LoVo (cell line): Measurements from ENCODE around the gene LDLRAD3.

Experiments used
- DNase-seq: peaks from one replicate; pipeline ENCODE4 v3.0.0-alpha.2; 2016; ENCODE audit warnings: low spot score

The LDLRAD3 gene

GRCh38 chr11:36077886-36078685 lies 134.2 kb downstream of the LDLRAD3 start:
- DNase-seq: no peak

DNA sequence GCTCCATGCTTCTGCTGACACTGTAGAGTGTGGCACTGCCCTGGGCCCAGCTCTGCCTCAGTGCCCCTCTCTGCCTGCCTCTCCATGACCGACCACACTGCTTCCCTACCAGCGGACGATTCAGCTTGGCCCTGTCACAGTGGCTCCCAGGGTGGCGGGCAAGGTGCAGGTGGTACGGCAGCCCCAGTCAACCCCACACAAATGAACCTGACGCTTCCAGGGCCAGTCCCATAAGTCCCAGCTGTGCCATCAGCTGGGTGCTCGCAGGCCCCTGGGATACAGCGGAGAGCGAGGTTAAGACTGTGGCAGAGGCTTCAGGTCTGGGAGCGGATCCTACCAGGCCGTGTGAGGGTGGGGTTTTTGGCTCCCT lies 134.8 kb downstream of the LDLRAD3 start:
- DNase-seq: no peak

- DNase-seq: no peak
Observed at GRCh38 chr11:36079878-36080675, 136.2 kb downstream of the LDLRAD3 start.

DNA sequence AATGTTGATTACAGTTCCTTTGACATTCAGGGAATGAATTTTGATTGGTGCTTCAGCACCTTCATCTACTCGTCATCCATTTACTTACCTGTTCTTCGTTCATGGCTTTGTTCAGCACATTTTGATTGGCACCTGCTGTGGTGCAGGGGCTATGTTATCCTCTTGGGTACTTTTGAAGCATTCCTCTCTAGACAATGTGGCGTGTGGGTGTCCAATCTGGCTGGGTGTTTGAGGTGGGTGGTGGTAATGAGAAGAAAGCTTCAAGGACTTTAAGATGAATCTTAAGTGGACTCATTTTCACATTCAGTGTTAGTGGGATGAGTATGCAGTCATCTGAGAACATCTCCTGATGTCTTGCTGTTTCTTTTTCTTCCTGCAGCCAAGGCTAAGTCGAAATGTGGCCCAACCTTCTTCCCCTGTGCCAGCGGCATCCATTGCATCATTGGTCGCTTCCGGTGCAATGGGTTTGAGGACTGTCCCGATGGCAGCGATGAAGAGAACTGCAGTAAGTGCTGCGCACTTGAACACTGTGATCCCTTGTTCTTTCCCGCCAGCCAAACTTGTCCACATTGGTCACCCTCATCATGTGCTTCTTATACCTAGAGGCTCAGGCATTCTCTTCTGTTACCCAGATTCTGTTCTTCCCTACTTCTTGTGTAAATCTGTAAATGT lies 137.5 kb downstream of the LDLRAD3 start:
- DNase-seq: no peak

DNA sequence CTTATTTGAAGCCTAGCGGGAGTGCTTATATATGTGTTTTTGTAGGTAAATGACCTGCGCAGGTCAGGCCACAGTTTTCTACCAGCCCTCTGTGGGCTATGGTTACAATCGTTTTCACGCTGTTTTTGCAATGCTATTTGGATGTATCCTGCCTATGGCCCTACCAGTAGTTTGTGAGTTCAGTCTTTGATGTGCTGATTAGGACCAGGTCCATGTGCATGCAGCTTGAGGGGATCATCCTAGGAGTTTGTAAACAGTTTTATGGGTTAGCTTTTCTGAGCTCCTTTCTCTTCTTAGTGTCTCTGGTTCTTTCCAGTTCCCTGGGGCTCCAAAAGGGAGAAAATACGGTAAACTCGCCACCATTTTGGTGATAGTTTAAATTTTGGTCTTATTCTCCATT lies 142.5 kb downstream of the LDLRAD3 start:
- no peak for DNase-seq

- DNase-seq: no peak
Observed at GRCh38 chr11:36088266-36088972, 144.6 kb downstream of the LDLRAD3 start.

DNA sequence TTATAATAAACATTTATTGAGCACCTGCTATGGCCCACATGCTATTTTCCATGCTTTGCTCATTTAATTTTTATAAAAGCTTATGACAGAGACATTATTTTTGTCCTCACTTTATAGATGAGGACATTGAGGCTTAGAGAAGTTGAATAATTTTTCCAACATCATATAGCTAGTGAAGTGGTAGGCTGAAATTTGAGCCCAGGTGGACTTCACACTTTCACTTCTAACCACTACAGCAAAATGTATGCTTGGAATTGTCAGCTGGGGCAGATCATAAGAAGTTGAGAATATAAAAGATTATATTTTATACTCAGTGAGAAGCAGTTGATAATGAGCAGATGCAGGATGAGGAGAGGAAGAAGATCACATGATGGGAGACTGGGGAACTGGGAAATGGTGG lies 146.1 kb downstream of the LDLRAD3 start:
- no peak for DNase-seq

DNA sequence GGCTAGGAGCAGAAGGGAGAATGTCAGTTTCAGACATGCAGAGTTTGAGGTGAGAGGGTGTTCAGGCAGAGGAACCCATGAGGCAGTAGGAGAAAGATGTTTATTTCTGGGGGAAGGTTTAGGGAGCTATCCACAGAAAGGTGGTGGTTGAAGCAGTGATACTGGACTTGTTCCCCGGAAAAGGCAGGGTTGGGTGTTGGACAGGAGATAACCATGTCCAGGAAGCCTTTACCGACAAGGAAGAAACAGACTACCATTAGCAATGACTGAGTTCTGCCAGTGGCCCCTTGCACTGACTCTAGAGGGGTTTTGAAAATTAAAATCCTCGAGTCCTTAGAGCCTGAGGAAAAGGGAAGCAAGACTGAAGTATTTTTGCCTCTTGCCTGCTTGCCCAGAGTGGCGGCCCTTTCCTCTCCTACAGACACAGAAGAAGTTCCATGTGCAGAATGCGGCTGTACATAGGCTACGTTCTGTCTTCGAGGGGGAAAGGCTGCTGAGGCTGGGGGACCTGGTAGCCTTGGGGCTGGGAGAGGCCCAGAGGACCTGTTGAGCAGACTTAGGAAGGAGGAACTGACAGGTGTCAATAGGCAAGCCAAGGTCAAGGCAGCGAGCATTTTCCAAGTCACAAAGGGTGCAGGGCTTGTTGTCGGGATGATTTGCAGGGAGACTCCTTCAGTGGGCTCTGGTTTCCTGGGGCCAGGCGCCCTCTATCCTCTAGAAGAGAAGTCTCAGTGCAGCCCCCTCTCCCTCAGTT lies 146.7 kb downstream of the LDLRAD3 start:
- DNase-seq: no peak

DNA sequence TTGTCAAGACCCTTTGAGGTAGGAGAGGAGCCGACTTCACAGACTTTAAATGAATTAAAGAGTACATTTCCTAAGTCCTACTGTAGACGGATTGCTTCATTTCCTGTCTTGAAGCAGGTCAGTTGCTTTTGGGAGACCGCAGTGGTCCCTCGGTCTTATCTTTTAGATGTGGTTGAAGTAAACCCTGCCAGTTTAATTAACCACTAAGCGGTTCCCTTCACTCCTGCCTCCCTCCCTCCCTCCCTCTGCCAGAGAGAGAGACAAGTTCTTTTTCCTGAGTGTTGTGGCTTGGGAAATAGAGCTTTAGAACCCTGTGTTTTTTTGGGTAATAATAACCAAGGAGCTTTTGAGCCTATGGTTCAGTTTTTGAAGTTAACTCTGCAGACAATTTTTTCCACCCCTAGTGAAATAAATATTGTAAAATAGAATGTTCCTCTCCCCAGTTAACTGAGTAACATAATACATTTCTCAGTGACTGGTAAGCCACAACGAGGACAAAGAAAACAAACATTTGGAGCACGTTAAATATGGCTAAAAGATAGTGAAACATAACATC lies 147.5 kb downstream of the LDLRAD3 start:
- no peak for DNase-seq

- DNase-seq: no peak
Observed at GRCh38 chr11:36092314-36093030, 148.6 kb downstream of the LDLRAD3 start.

GRCh38 chr11:36093548-36093947 lies 149.7 kb downstream of the LDLRAD3 start:
- DNase-seq: no peak

DNA sequence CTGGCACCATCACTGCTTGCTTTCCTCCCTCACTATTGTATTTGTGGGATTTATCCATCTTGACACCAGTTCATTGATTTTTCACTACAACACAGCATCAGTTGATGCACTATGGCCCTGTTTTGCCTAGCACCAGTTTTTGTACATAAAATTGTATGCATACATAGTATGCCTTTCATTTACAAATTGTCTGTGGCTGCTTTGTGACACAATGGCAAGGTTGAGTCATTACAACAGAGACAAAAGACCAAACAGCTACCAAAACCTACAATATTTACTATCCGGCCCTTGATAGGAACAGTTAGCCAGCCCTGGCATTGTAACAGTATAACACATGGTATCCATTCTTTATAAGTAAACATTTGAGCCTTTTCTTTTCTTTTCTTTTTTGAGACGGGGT lies 150.3 kb downstream of the LDLRAD3 start:
- DNase-seq: no peak

DNA sequence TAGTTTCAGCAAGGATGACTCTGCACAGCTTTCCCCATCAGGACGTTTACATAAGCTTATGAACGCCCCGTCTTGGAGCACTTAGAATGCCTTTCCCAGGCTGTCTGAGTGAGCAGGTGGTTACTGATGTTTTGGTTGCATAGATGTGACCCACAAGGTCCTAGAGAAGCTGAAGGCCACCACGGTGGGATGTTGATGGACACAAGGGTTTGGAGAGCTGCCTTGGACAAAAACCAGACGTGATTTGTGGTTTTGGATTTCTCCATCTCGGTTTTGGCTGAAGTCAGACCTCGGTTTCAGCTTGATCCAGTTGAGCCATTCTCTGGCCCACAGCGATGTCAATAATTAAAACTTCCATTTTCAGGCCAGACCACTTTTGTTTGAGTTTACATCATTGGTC lies 151.9 kb downstream of the LDLRAD3 start:
- DNase-seq: no peak

GRCh38 chr11:36097219-36097650 lies 153.4 kb downstream of the LDLRAD3 start:
- no peak for DNase-seq

DNA sequence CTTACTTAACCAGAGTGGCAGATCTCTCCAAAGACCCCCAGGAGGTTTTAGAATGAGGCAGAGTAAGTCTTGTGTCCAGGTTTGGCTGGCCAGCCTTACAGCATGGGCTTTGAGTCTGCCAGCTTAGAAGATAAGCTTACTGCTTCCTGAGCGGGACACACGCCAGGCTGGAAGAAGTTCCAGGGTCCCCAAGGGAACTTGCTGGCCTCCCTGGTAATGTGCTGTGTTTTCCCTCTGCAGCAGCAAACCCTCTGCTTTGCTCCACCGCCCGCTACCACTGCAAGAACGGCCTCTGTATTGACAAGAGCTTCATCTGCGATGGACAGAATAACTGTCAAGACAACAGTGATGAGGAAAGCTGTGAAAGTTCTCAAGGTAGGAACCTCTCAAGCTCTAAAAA lies 154.2 kb downstream of the LDLRAD3 start:
- no peak for DNase-seq

DNA sequence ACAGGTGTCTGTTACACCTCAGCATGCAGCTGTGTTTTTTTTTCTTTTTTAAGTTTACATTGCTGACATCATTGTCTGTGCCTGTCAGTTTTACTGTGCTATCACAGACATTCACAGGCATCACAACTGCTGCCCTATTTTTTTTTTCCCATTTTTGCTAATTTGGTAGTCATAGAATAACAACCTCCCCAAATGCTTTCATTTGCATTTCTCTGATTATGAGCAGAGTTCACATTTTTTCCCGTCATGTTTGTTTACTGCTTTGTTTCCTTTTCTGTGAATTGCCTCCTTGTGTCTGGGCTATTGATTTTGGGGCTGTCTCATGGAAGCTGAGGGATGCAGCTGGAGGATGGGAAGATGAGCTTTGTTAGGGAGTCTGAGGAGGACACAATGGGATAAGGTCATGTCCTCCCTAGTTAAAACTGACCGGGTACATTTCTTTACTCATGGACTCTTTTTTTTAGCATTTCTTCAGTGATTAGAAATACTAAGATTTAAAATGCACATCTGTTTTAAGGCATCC lies 155.1 kb downstream of the LDLRAD3 start:
- DNase-seq: no peak

DNA sequence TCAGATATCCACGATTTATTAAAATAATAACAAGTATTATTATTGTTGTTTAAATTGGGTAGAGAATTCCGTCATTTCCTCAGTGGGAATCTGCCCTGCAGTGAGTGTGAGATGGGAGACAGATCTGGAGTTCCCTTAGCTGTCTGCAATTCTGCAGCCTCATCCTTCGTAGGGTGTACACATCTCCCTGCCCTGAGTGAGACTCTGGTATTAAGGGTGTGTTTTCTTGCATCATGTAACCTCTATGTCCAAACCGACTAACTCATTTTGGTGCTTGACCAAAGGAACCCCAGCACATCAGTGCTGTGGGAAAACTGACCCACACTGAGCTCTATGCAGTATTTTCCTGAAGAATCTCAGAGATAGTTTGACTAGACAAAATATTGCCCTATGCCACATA lies 157.6 kb downstream of the LDLRAD3 start:
- no peak for DNase-seq

GRCh38 chr11:36102868-36103267 lies 159.0 kb downstream of the LDLRAD3 start:
- no peak for DNase-seq

DNA sequence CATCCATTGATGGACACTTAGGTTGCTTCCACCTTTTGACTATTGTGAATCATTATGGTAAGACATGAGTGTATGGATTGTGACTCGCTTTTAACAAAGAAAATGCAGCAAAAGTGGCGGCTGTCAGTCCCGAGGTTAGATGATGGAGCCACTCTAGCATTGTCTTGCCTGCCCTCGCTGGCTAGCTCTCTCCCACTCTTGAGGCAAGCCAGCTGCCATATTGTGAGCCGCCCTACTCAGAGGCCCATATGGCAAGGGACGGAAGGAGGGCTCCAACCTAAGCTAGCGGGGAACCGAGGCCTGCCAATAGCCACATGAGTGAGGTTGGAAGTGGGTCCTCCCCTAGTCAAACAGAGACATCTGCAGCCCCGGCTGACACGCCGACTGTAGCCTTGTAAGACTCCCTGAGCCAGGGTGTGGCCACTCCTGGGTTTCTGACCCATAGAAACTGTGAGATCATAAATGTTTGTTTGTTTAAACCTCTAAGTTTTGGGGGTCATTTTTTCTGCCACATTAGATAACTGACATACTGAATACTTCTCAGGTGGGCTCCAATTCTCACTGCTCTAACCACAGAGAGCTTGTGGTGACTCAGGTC lies 160.2 kb downstream of the LDLRAD3 start:
- no peak for DNase-seq

DNA sequence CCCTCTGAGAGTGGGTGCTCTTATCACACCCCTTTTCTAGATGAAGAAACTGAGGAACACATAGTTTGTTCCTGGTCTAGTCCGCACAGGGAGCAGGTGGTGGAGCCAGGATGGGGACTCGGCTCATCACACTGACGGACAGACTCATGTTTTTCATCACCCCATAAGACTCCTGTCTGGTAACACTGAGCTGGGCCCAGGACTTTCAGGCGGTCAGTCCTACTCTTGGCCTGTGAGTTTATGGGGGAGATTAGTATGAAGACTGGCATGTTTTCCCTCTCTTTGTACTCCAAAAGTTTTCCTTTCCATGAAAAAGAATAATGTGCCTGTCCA lies 160.8 kb downstream of the LDLRAD3 start:
- no peak for DNase-seq
